ENCODE measurements around the gene ITPR1. TPM values are rescaled to one million over a fixed set of nuclear protein-coding genes. Genes with fewer than 3 reads are reported as not detected.

ITPR1 gene
- total RNA-seq, 1 donor = 16.4 TPM

GRCh38 chr3:4458961-4459360 lies 34.2 kb upstream of the ITPR1 start:
- no peak overlapping the region for H3K4me3 ChIP-seq (ENCODE audit: low read depth, low read length)
- no peak for DNase-seq (ENCODE audit: low read depth)

GRCh38 chr3:4460334-4460733 lies 32.8 kb upstream of the ITPR1 start:
- no peak for DNase-seq (ENCODE audit: low read depth)
- no peak for TF ChIP-seq CTCF (IDR thresholded peaks at IDR 0.05; ENCODE audit: insufficient read depth, low read depth, low read length)
- no peak overlapping the region for H3K4me3 ChIP-seq (ENCODE audit: low read depth, low read length)

More at GRCh38 chr3:4458961-4459360, 34.2 kb upstream of the ITPR1 start:
- no peak for TF ChIP-seq CTCF (IDR thresholded peaks at IDR 0.05; ENCODE audit: insufficient read depth, low read depth, low read length)

- H3K4me3 ChIP-seq (ENCODE audit: low read depth, low read length) = no peak overlapping the region
- DNase-seq (ENCODE audit: low read depth) = no peak
- TF ChIP-seq CTCF (IDR thresholded peaks at IDR 0.05; ENCODE audit: insufficient read depth, low read depth, low read length) = no peak
These were observed 31.6 kb upstream of the ITPR1 start for GRCh38 chr3:4461468-4462090.

GRCh38 chr3:4462369-4463040 lies 30.6 kb upstream of the ITPR1 start:
- H3K4me3 ChIP-seq (ENCODE audit: low read depth, low read length) = no peak overlapping the region
- DNase-seq (ENCODE audit: low read depth) = no peak
- no peak for TF ChIP-seq CTCF (IDR thresholded peaks at IDR 0.05; ENCODE audit: insufficient read depth, low read depth, low read length)

- no peak for TF ChIP-seq CTCF (IDR thresholded peaks at IDR 0.05; ENCODE audit: insufficient read depth, low read depth, low read length)
- H3K4me3 ChIP-seq (ENCODE audit: low read depth, low read length) = no peak overlapping the region
- no peak for DNase-seq (ENCODE audit: low read depth)
These were observed 28.6 kb upstream of the ITPR1 start for GRCh38 chr3:4464576-4464975.

- DNase-seq (ENCODE audit: low read depth) = peak; percentile 69
- peak within 1 kb of the TSS; percentile 90 for H3K4me3 ChIP-seq (ENCODE audit: low read depth, low read length)
- TF ChIP-seq CTCF (IDR thresholded peaks at IDR 0.05; ENCODE audit: insufficient read depth, low read depth, low read length) = no peak
These were observed 26.2 kb upstream of the ITPR1 start, which contains the start of gene SUMF1 for GRCh38 chr3:4466741-4467521. Gene SUMF1 (minus strand): TSS chr3:4467269. CDS start chr3:4467245, 24 bp downstream.

Measured in fibroblast of villous mesenchyme (primary cell).